ENCODE results near the gene CMC4.

CMC4 gene

GRCh38 chrX:155069414-155069813 lies 1.5 kb downstream of the CMC4 start:
- Histone ChIP-seq H3K4me2 (ENCODE audit: low read length) (peak overlapping the region; percentile 92), H3K4me3 (ENCODE audit: low read depth, low read length, poor library complexity, severe bottlenecking) (peak overlapping the region; percentile 92), H3K36me3 (ENCODE audit: insufficient read depth, low read length) (peaks cover 3% of the 10 kb centered on the region; the same call in 1 of the 2 replicates), H3K9ac (ENCODE audit: low read length) (peak overlapping the region; percentile 97), H3F3A (ENCODE audit: insufficient read depth, low read length) (no peaks in the 10 kb centered on the region), H3K9me3 (ENCODE audit: low read length) (no peaks in the 10 kb centered on the region), H3K79me2 (ENCODE audit: insufficient read depth, low read length) (peaks cover 32% of the 10 kb centered on the region), H4K20me1 (ENCODE audit: insufficient read depth, low read length) (no peaks in the 10 kb centered on the region), H3K27ac (ENCODE audit: low read depth, low read length, poor library complexity, severe bottlenecking) (no peak overlapping the region), H3K27me3 (ENCODE audit: insufficient read depth, low read length) (no peaks in the 10 kb centered on the region), H3K4me1 (ENCODE audit: insufficient read depth, low read length, severe bottlenecking) (peaks cover 41% of the 10 kb centered on the region), H2AFZ (ENCODE audit: low read length) (no peak overlapping the region), H3K9me2 (ENCODE audit: low read depth, low read length) (no peaks in the 10 kb centered on the region)
- no peak for TF ChIP-seq CTCF (IDR thresholded peaks at IDR 0.05; ENCODE audit: low read length)
- TF ChIP-seq EZH2 (IDR thresholded peaks at IDR 0.05; ENCODE audit: borderline replicate concordance, low read length): no peak

- H3K9ac ChIP-seq (ENCODE audit: low read length): no peak overlapping the region; the same call in 1 of the 2 replicates
Measured at GRCh38 chrX:155068165-155068564, 2.8 kb downstream of the CMC4 start.

GRCh38 chrX:155065035-155065734 lies 5.8 kb downstream of the CMC4 start:
- no peak overlapping the region for H3K9ac ChIP-seq (ENCODE audit: low read length)
- H3K4me2 ChIP-seq (ENCODE audit: low read length): no peak overlapping the region
- H3K9me3 ChIP-seq (ENCODE audit: low read length): no peaks in the 10 kb centered on the region
- H2AFZ ChIP-seq (ENCODE audit: low read length): no peak overlapping the region
- H3K27me3 ChIP-seq (ENCODE audit: insufficient read depth, low read length): no peaks in the 10 kb centered on the region
- no peaks in the 10 kb centered on the region for H3K9me2 ChIP-seq (ENCODE audit: low read depth, low read length)
- no peak overlapping the region for H3K4me3 ChIP-seq (ENCODE audit: low read depth, low read length, poor library complexity, severe bottlenecking)
- no peak overlapping the region for H3K27ac ChIP-seq (ENCODE audit: low read depth, low read length, poor library complexity, severe bottlenecking)
- H3K36me3 ChIP-seq (ENCODE audit: insufficient read depth, low read length): peaks cover 25% of the 10 kb centered on the region
- H3F3A ChIP-seq (ENCODE audit: insufficient read depth, low read length): no peaks in the 10 kb centered on the region
- H4K20me1 ChIP-seq (ENCODE audit: insufficient read depth, low read length): no peaks in the 10 kb centered on the region
- H3K79me2 ChIP-seq (ENCODE audit: insufficient read depth, low read length): peaks cover 18% of the 10 kb centered on the region
- TF ChIP-seq EZH2 (IDR thresholded peaks at IDR 0.05; ENCODE audit: borderline replicate concordance, low read length): no peak
- TF ChIP-seq CTCF (IDR thresholded peaks at IDR 0.05; ENCODE audit: low read length): no peak
- peaks cover 21% of the 10 kb centered on the region for H3K4me1 ChIP-seq (ENCODE audit: insufficient read depth, low read length, severe bottlenecking)

More at GRCh38 chrX:155068165-155068564, 2.8 kb downstream of the CMC4 start:
- Histone ChIP-seq H3K27me3 (ENCODE audit: insufficient read depth, low read length) (no peaks in the 10 kb centered on the region), H3K79me2 (ENCODE audit: insufficient read depth, low read length) (peaks cover 32% of the 10 kb centered on the region), H3K4me1 (ENCODE audit: insufficient read depth, low read length, severe bottlenecking) (peaks cover 31% of the 10 kb centered on the region), H3K4me3 (ENCODE audit: low read depth, low read length, poor library complexity, severe bottlenecking) (peak overlapping the region; percentile 92), H3K4me2 (ENCODE audit: low read length) (peak overlapping the region; percentile 92), H3K27ac (ENCODE audit: low read depth, low read length, poor library complexity, severe bottlenecking) (no peak overlapping the region), H3F3A (ENCODE audit: insufficient read depth, low read length) (no peaks in the 10 kb centered on the region), H4K20me1 (ENCODE audit: insufficient read depth, low read length) (no peaks in the 10 kb centered on the region), H2AFZ (ENCODE audit: low read length) (no peak overlapping the region), H3K36me3 (ENCODE audit: insufficient read depth, low read length) (peaks cover 13% of the 10 kb centered on the region; the same call in 1 of the 2 replicates), H3K9me2 (ENCODE audit: low read depth, low read length) (no peaks in the 10 kb centered on the region), H3K9me3 (ENCODE audit: low read length) (no peaks in the 10 kb centered on the region)
- TF ChIP-seq CTCF (IDR thresholded peaks at IDR 0.05; ENCODE audit: low read length) (no peak), EZH2 (IDR thresholded peaks at IDR 0.05; ENCODE audit: borderline replicate concordance, low read length) (no peak)
